GM18520 (cell line): ENCODE measurements around the gene IDH3A.

Experiments used
- ATAC-seq: cut with Tn5 transposase; IDR thresholded peaks from one replicate; pipeline ENCODE4 v1.9.1; 2021; ENCODE audit not compliant: unreplicated experiment

Gene IDH3A

DNA sequence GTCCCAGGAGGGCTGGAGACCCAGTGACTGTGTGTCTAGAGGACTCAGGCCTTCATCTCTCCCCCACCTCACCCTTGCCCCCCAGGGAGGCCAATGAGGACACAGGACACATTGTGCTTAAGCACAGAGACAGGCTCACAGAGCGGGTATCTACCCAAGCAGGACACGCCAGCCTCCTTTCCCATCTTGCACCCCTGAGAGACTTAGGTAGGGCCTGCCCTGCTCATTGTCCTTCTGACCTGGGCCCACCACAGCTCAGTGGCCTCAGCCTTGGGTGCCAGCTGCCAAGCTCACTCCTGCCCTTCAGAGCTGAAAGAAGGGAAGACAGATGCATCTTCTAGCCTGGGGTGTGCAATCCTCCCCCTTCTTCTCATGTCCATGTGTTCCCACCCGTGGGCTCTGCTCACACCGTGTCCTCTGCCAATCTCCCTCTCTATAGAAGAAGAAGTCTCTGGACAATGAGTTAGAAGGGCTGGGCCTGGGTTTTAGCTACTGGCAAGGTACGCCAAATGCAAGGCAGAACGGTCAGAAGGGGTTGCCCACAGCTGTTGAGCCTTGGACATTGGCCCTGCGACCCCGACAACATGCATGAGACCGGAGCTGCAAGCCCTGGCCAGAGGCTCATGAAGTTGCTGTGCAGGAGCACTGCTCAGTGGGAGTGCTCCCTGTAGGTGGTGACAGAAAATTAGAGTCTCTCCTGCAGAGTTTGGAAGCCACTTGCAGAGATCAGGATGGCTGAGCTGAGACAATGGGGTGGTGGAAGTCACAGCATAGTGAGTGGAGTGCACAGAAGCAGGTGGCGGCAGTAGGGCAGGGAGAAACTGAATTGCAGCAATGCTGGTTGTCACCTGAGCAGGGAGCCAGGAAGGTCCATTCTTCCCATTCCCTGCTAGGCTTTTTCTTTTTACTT, 52.4 kb downstream of the IDH3A start:
- no peak for ATAC-seq

GRCh38 chr15:78203346-78204225, 54.4 kb downstream of the IDH3A start:
- ATAC-seq, result no peak

DNA sequence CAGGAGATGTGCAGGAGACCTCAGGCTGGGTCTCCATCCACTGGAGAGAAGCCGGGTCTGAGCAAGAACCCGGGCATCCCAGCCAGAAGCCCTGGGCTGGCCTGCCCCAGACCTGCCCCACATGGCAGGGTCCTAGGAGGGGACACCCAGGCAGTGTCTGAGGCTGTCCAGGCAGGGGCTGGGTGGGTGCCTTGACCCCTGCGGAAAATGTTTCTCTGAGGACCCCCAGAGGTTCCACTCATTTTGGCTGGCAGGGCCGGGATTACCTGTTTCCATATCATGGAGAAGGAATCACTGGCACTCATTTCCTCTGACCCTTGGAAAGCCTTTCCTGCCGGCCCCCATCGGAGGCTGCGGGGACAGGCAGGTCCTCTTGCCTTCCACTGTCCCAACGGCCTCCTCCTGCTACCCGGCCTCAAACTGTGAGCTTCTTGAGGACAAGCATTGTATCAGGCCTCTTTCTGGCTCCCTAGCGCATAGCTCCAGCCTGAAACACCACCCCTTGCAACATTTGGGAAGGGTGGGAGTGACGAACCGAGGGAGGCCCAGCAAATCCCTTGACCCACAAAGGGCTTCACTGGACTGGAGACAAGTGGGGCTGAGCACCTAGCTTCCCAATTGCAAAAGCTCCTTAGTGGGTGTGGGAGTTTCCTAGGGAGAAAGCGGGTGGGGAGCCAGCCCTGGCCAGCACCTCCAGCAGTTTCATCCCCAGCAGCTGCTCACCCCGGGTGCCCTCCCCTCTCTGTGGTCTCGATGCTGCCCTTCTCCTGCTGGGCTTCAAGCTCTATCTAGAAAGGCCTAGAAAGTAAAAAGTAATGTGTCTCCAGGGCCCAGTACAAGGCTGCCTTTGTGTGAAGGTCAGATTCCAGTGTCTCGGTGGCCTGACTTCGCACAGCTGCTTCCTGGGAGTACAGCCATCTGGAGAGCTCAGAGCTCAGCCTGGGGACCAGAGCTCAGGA, 55.5 kb downstream of the IDH3A start:
- ATAC-seq, result no peak

GRCh38 chr15:78205337-78205736, 56.2 kb downstream of the IDH3A start:
- ATAC-seq, result no peak

DNA sequence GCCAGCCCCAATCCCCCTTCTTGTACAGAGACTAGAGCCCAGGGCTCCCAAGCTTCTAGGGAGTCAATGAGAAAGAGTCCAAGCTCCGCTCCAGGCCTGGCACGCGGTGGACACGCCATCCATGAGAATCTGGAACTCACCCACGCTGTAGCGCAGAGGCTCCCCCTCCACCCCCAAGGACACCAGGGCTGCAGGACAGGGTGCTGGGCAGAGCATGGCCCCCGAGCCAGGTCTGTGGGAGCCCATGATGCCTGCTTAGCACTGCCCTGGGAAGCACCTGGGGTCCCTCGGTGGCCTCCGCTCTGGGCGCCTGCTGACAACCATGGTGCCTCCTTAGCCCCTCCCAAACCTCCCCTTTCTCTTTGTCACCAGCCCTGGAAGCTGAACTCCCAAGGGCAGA, 56.7 kb downstream of the IDH3A start:
- no peak for ATAC-seq

- no peak for ATAC-seq
These were observed 57.4 kb downstream of the IDH3A start for GRCh38 chr15:78206326-78207109.

DNA sequence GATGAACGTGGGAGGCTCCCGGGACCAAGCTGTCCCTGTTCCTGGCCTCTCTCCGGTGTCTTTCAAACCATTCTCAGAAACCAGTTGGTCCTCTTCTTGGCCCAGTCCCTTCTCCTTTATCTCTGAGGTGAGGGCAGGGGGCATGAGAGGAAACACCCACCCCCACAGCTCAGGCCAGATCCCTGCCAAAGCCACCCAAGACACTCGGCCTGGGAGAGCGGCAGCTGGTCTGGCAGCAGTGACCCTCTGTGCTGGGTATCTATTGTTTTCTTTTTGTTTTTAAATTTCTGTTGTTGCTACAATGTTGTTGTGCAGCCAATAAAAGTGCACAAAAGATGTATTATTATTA, 57.9 kb downstream of the IDH3A start:
- no peak for ATAC-seq

- no peak for ATAC-seq
These were observed 58.6 kb downstream of the IDH3A start for GRCh38 chr15:78207641-78208340.

GRCh38 chr15:78208341-78208844, 59.2 kb downstream of the IDH3A start:
- no peak for ATAC-seq

DNA sequence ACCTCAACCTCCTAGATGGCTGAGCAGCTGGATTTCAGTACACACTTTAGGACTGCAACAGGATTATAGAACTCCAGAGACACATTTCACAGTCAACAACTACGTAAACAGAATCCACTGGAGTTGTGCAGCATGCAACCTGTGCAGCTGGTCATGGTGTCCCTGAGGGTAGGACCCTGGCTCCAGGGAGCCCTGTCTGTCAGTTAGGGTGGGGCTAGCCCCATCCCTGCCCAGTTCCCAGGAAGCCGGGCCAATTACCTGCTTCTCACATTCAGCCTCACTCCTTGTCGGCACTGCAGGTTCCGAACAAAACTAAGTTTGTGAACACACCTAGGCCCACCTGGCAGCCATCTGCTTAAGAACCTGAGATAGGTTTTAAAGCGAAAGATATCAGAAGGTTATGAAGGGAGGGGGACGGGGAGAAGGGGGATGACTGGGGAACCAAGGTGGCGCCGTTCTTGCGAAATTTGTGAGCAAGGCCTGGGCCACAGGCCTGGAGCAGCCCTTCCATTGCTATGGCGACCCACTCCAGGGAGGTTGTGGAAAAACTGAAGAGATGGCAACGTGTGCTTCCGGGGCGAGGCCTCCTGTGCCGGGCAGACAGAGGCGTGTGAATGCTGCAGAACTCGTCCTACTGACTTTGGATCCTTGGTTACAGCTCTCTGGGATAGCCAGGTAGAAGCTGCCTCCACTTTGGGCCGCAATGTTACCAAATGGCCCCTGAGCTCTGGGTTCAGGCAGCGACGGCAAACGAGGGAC, 59.9 kb downstream of the IDH3A start:
- ATAC-seq, result no peak

GRCh38 chr15:78209646-78210348, 60.6 kb downstream of the IDH3A start:
- ATAC-seq, result no peak

GRCh38 chr15:78210349-78210717, 61.2 kb downstream of the IDH3A start:
- no peak for ATAC-seq

GRCh38 chr15:78211189-78211921, 62.2 kb downstream of the IDH3A start:
- no peak for ATAC-seq

- ATAC-seq, result no peak
These were observed 62.8 kb downstream of the IDH3A start for GRCh38 chr15:78212008-78212407.

- ATAC-seq, result no peak
These were observed 63.6 kb downstream of the IDH3A start for GRCh38 chr15:78212546-78213424.

DNA sequence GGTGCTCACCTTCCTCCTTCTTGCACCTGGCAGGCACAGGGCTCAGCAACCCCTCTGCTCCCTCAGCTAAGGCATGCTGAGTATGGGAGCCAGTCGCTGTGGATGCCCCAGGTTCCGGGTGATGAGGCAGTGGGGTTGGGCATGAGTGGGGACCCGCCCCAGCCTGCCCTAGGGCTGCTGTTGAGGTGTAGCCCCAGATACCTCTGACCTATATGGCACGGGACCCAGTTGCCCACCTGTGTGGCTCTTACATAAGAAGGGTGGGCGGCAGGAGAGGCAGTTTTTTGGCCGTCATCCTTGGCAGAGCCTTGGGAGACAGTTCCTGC, 64.2 kb downstream of the IDH3A start:
- no peak for ATAC-seq

- ATAC-seq, result no peak
These were observed 64.8 kb downstream of the IDH3A start for GRCh38 chr15:78213956-78214355.
